K562 (cell line): ENCODE results near the gene PDCD1LG2. TPM values are rescaled to one million over a fixed set of nuclear protein-coding genes. Genes with fewer than 3 reads are reported as not detected.

Experiments used
- ATAC-seq: fragments of 200-7000 bp; cut with Tn5 transposase; 3 replicates; pipeline ENCODE4 v1.9.1; 2020; ENCODE audit warnings: moderate library complexity
- BruUV-seq: library from RNA; stranded (reverse); fragments of 400-500 nt; replicated peaks from 2 replicates; lab custom pipeline; 2021; lab: Mats Ljungman, UMichigan
- CTCF ChIA-PET: fragments of 300-600 bp; formaldehyde crosslinking; extraction: SDS; loops from one replicate; lab custom pipeline; 2021; ENCODE audit warnings: low intra/inter-chr PET ratio; lab: Yijun Ruan, JAX
- POLR2A ChIA-PET: fragments of 300-600, 350-650 bp; sonication (Branson Sonifier 250); formaldehyde crosslinking; extraction: SDS; loops from one replicate; lab custom pipeline; 2021; ENCODE audit warnings: antibody characterized with exemption, inconsistent platforms; lab: Yijun Ruan, JAX
- DNase-seq, 4 experiments: peaks; one replicate each; pipeline versions ENCODE4 v3.0.0 to v3.0.0-alpha.2; 2011 to 2018; ENCODE audit warnings: low spot score in 3 of 4, mixed read lengths in 3 of 4; ENCODE audit errors: extremely low read depth in 1 of 4
- FAIRE-seq: peaks from 2 replicates; lab custom pipeline; 2011; peaks lifted over from hg19 to GRCh38; lab: Jason Lieb, UNC
- H2AFZ ChIP-seq: 2 replicates; pipeline ENCODE4 v1.6.0; 2011; ENCODE audit warnings: low read depth, low read length, control low read depth, inconsistent platforms
- H3K27ac ChIP-seq: fragments of 200-600 bp; 3 replicates; pipeline ENCODE4 v1.8.0; 2011; ENCODE audit warnings: low read depth, mild to moderate bottlenecking, control low read depth, inconsistent platforms, low read length, moderate library complexity, mixed read lengths; ENCODE audit errors: extremely low read depth
- H3K27me3 ChIP-seq, 2 experiments: fragments of 300-600 bp in 1 of 2; 2 replicates in 1 of 2; 3 replicates in 1 of 2; pipeline versions ENCODE4 v1.6.0 to v1.8.0; 2011; ENCODE audit warnings: inconsistent platforms in 2 of 2, low read length in 2 of 2, mild to moderate bottlenecking in 1 of 2, mixed read lengths in 1 of 2, moderate library complexity in 1 of 2; ENCODE audit not compliant: control insufficient read depth in 2 of 2, insufficient read depth in 2 of 2
- H3K36me3 ChIP-seq: fragments of 300-600 bp; 3 replicates; pipeline ENCODE4 v1.8.0; 2011; ENCODE audit warnings: mild to moderate bottlenecking, low read length, inconsistent platforms; ENCODE audit not compliant: control insufficient read depth, insufficient read depth
- H3K4me1 ChIP-seq, 2 experiments: fragments of 200-600 bp in 1 of 2; replicated peaks in 1 of 2; 2 replicates in 1 of 2; 3 replicates in 1 of 2; pipeline versions ENCODE4 v1.5.1 to v1.8.0; 2011; ENCODE audit warnings: inconsistent platforms in 2 of 2, low read length in 2 of 2, mild to moderate bottlenecking in 1 of 2, mixed read lengths in 1 of 2, moderate library complexity in 1 of 2; ENCODE audit not compliant: control insufficient read depth in 2 of 2, insufficient read depth in 2 of 2
- H3K4me2 ChIP-seq: 2 replicates; pipeline ENCODE4 v1.6.1; 2011; ENCODE audit warnings: low read length, control low read depth, inconsistent platforms, mixed read lengths; ENCODE audit not compliant: insufficient read depth
- H3K4me3 ChIP-seq: fragments of 200-600 bp; sonication (generic), shearing (Covaris generic); 2 replicates; pipeline ENCODE4 v1.5.1; 2016; ENCODE audit warnings: control low read depth, inconsistent platforms
- H3K79me2 ChIP-seq: fragments of 200-600 bp; 3 replicates; pipeline ENCODE4 v1.8.0; 2011; ENCODE audit warnings: low read length, inconsistent platforms; ENCODE audit not compliant: control insufficient read depth, insufficient read depth
- H3K9ac ChIP-seq, 2 experiments: 2 replicates each; pipeline versions ENCODE4 v1.6.0 to v1.6.1; 2011; ENCODE audit warnings: low read depth in 2 of 2, low read length in 2 of 2, control low read depth in 1 of 2, inconsistent platforms in 1 of 2, mild to moderate bottlenecking in 1 of 2, mixed read lengths in 1 of 2; ENCODE audit not compliant: insufficient read depth in 1 of 2
- H3K9me1 ChIP-seq: one replicate; pipeline ENCODE4 v1.6.0; 2011; ENCODE audit warnings: inconsistent platforms, mild to moderate bottlenecking, low read length, moderate library complexity; ENCODE audit not compliant: control insufficient read depth, insufficient read depth
- H3K9me3 ChIP-seq: replicated peaks from 2 replicates; pipeline ENCODE4 v1.5.1; 2011; ENCODE audit warnings: low read depth, low read length, inconsistent platforms; ENCODE audit not compliant: control insufficient read depth, insufficient read depth
- H4K20me1 ChIP-seq: replicated peaks from 2 replicates; pipeline ENCODE4 v1.6.1; 2011; ENCODE audit warnings: low read length, inconsistent platforms, mixed read lengths; ENCODE audit not compliant: control insufficient read depth, insufficient read depth
- CAMTA2 ChIP-seq: fragments of 250-450 bp; sonication (Bioruptor Pico); conservative IDR thresholded peaks from 2 replicates; pipeline ENCODE4 v1.5.1; 2022
- ETS1 ChIP-seq: conservative IDR thresholded peaks from 2 replicates; pipeline ENCODE4 v1.6.1; 2011; ENCODE audit warnings: low read depth, mild to moderate bottlenecking, low read length; ENCODE audit not compliant: control insufficient read depth
- FOXJ3 ChIP-seq: sonication (generic); formaldehyde crosslinking; IDR thresholded peaks from 2 replicates; pipeline ENCODE4 v1.4.0; 2020; ENCODE audit warnings: mild to moderate bottlenecking, missing genetic modification reagents
- MXI1 ChIP-seq: IDR thresholded peaks from 2 replicates; pipeline ENCODE4 v1.6.1; 2011; ENCODE audit warnings: low read depth, mild to moderate bottlenecking, improper control_type of control experiment, low read length
- MYC ChIP-seq, 2 experiments: fragments of 250-450 bp in 1 of 2; sonication (Bioruptor Pico) in 1 of 2; IDR thresholded peaks; 2 replicates each; pipeline versions ENCODE4 v1.5.1 to v1.6.1; 2012 to 2021; ENCODE audit warnings: low read depth in 2 of 2, borderline replicate concordance in 1 of 2, improper control_type of control experiment in 1 of 2, low read length in 1 of 2, mild to moderate bottlenecking in 1 of 2, moderate library complexity in 1 of 2
- NFYB ChIP-seq: IDR thresholded peaks from 2 replicates; pipeline ENCODE4 v1.6.1; 2011; ENCODE audit warnings: mild to moderate bottlenecking, moderate library complexity; ENCODE audit not compliant: insufficient read length; ENCODE audit errors: extremely low read depth
- POLR2B ChIP-seq: fragments of 450-650 bp; IDR thresholded peaks from 2 replicates; pipeline ENCODE4 v1.6.1; 2018; ENCODE audit warnings: low read depth; ENCODE audit not compliant: partially characterized antibody
- SMAD1 ChIP-seq: fragments of 150-350 bp; IDR thresholded peaks from 2 replicates; pipeline ENCODE4 v1.6.1; 2014; ENCODE audit warnings: low read length, low read depth; ENCODE audit not compliant: partially characterized antibody
- SMAD4 ChIP-seq: fragments of 250-450 bp; sonication (Bioruptor Pico); conservative IDR thresholded peaks from 2 replicates; pipeline ENCODE4 v1.8.0; 2021; ENCODE audit warnings: inconsistent platforms, mild to moderate bottlenecking, moderate library complexity
- STAT5B ChIP-seq: fragments of 250-450 bp; sonication (Bioruptor Pico); IDR thresholded peaks from 2 replicates; pipeline ENCODE4 v1.8.0; 2021; ENCODE audit warnings: mild to moderate bottlenecking, inconsistent platforms
- ZBTB40 ChIP-seq, 2 experiments: fragments of 450-650 bp in 1 of 2; sonication (generic) in 1 of 2; formaldehyde crosslinking in 1 of 2; IDR thresholded peaks; 2 replicates each; pipeline versions ENCODE4 v1.7.1 to v1.9.0; 2016 to 2022; ENCODE audit warnings: inconsistent platforms in 1 of 2, mild to moderate bottlenecking in 1 of 2, missing genetic modification reagents in 1 of 2
- WGBS: fragments of 100-300 bp; shearing (Covaris generic); methylation state at CpG from one replicate; pipeline ENCODE4 v1.1.6; 2016; ENCODE audit warnings: low coverage, mixed read lengths; ENCODE audit not compliant: insufficient coverage; ENCODE audit errors: missing lambda C conversion rate; 5-methylcytosine and 5-hydroxymethylcytosine counted together
- in situ Hi-C: fragments of 300-500 bp; cut with MboI; formaldehyde crosslinking; loops from 4 replicates; pipeline ENCODE4 v1.15.0; 2018; ENCODE audit warnings: inconsistent platforms, mixed read lengths
- intact Hi-C: fragments of 100-400 bp; cut with micrococcal nuclease; formaldehyde crosslinking; loops from 2 replicates; pipeline ENCODE4 v1.14.2; 2022
- polyA plus RNA-seq, 8 experiments: library from polyadenylated mRNA; depleted of rRNA in 4 of 8; stranded (reverse) in 5 of 8; unstranded in 3 of 8; fragments of >200 nt; fragmentation: Nextera tagmentation in 2 of 8; fragmentation: Illumina TruSeq in 1 of 8; extraction: Ambion mirVana in 2 of 8; extraction: Trizol in 1 of 8; gene quantifications; 2 replicates each; pipeline versions ENCODE4 v1.2.1 to v1.2.3, GENCODE V29; 2011 to 2014; ENCODE audit warnings: inconsistent platforms in 1 of 8, missing spikeins in 1 of 8
- total RNA-seq, 7 experiments: library from RNA; depleted of rRNA in 6 of 7; stranded (reverse); fragments of >200 nt in 6 of 7; fragmentation: Illumina TruSeq in 2 of 7; extraction: Trizol in 2 of 7; gene quantifications; 2 replicates each; pipeline versions ENCODE4 v1.2.1 to v1.2.3, GENCODE V29; 2011 to 2021; ENCODE audit warnings: low replicate concordance in 1 of 7

PDCD1LG2 gene
- total and polyA plus RNA-seq, 9 of the 15 experiments (the other 6 are each of a cell fraction or from before 2014, with no cell fraction given) = not detected

- ATAC-seq (no peak), FAIRE-seq (no peak), DNase-seq (no peak)
- Histone ChIP-seq H3K4me3 (no peak overlapping the region), H3K36me3 (no peaks in the 10 kb centered on the region), H2AFZ (no peak overlapping the region), H3K79me2 (no peaks in the 10 kb centered on the region), H3K4me2 (no peak overlapping the region), H3K9me3 (no peaks in the 10 kb centered on the region), H3K27ac (no peak overlapping the region), H4K20me1 (no peaks in the 10 kb centered on the region), H3K27me3 (no peaks in the 10 kb centered on the region), H3K9me1 (no peaks in the 10 kb centered on the region), H3K4me1 (peaks cover 20 to 21% of the 10 kb centered on the region in 2 experiments; a peak in 4 of 5 replicates), H3K9ac (no peak overlapping the region)
- WGBS = 100% methylated on average over 5 of the region's 6 CpGs
- in situ Hi-C loops = no loop called here
- no TSS peak for BruUV-seq
- POLR2A ChIA-PET = no interaction called here
- CTCF ChIA-PET = no interaction called here
- intact Hi-C loops = loop anchor here (5.0 kb wide), 1 partner anchor 50 kb away; the partner anchor contains the start of gene CD274
- TF ChIP-seq MXI1 (no peak), SMAD1 (no peak), MYC (IDR thresholded peaks at IDR 0.05; ENCODE audit: low read depth, low read length) (no peak), MYC (CRISPR knock-in tag; IDR thresholded peaks at IDR 0.05; ENCODE audit: borderline replicate concordance, low read depth) (no peak), ETS1 (no peak), STAT5B (no peak), NFYB (no peak), ZBTB40 (IDR thresholded peaks at IDR 0.05) (no peak), ZBTB40 (CRISPR knock-in tag; IDR thresholded peaks at IDR 0.05) (no peak), CAMTA2 (CRISPR knock-in tag) (no peak), SMAD4 (no peak), POLR2B (no peak), FOXJ3 (no peak)
These were observed 7.8 kb upstream of the PDCD1LG2 start for GRCh38 chr9:5502553-5502952.
